HL-60 (cell line): ENCODE measurements around the gene TNFRSF1B.

Experiments
- DNase-seq, 2 experiments: peaks; one replicate each; pipeline ENCODE4 v3.0.0-alpha.2; 2010 to 2020; ENCODE audit warnings: low read depth in 1 of 2, low spot score in 1 of 2
- H3K27ac ChIP-seq: fragments of 250-450 bp; sonication (Bioruptor Pico); replicated peaks from 2 replicates; pipeline ENCODE4 v1.5.1; 2020; ENCODE audit warnings: mild to moderate bottlenecking, moderate library complexity
- H3K27me3 ChIP-seq: fragments of 250-450 bp; sonication (Bioruptor Pico); 2 replicates; pipeline ENCODE4 v1.5.1; 2021; ENCODE audit warnings: mild to moderate bottlenecking, moderate library complexity; ENCODE audit not compliant: insufficient read depth, poor library complexity, severe bottlenecking
- H3K4me3 ChIP-seq: replicated peaks from 2 replicates; pipeline ENCODE4 v1.5.1; 2011; ENCODE audit warnings: mild to moderate bottlenecking, control low read depth, low read length; ENCODE audit not compliant: insufficient read depth
- GABPA ChIP-seq: IDR thresholded peaks from 2 replicates; pipeline ENCODE4 v1.6.1; 2012; ENCODE audit warnings: low read depth
- POLR2AphosphoS5 ChIP-seq: IDR thresholded peaks from 2 replicates; pipeline ENCODE4 v1.6.1; 2012; ENCODE audit warnings: low read depth
- SPI1 ChIP-seq: IDR thresholded peaks from 2 replicates; pipeline ENCODE4 v1.6.1; 2012; ENCODE audit warnings: low read depth, mild to moderate bottlenecking, borderline replicate concordance
- TF ChIP-seq, protein P1 (sequence below): IDR thresholded peaks from 2 replicates; pipeline ENCODE4 v1.6.1; 2012; ENCODE audit warnings: low read depth; ENCODE audit not compliant: insufficient replicate concordance
- TF ChIP-seq, protein P2 (sequence below): IDR thresholded peaks from one replicate; pipeline ENCODE4 v1.5.1; 2011; ENCODE audit warnings: low read length, control low read depth, inconsistent platforms; ENCODE audit not compliant: insufficient read depth

The TNFRSF1B gene

DNA sequence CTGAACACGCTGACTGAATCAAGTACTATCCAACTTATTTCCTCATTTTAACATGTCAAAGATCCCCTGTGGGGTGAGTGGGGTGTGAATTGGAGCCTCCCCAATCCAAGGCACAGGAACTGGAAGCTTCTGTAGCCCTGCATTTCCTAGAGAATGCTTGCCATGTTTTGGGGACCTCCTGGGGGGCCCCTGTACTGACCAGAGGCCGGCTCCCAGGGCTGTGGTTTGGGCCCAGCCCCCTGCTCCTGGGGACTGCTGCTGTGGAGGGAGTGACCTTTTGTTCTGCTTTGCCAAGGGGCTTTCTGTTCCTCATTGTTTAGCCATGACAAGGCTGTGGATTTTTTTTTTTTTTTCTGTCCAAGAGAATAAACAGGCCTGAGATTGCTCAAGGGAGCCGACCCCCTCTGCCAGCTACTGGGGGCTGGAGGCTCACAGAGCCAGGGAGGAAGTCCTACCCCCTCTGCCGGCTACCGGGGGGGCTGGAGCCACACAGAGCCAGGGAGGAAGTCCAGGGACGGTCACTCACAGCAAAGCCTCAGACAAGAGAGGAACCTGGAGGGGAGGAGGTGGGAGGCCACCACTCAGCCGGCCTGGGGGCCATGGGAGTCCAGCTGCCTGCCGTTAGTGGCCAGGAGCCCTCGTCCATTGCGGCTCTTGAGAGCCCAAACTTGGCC lies 17.4 kb downstream of the TNFRSF1B start:
- Histone ChIP-seq H3K27ac (peak overlapping the region; percentile 93), H3K27me3 (no peaks in the 10 kb centered on the region), H3K4me3 (peak overlapping the region; percentile 35)
- DNase-seq, result peak; percentile 85 to 88
- TF ChIP-seq, protein P1, sequence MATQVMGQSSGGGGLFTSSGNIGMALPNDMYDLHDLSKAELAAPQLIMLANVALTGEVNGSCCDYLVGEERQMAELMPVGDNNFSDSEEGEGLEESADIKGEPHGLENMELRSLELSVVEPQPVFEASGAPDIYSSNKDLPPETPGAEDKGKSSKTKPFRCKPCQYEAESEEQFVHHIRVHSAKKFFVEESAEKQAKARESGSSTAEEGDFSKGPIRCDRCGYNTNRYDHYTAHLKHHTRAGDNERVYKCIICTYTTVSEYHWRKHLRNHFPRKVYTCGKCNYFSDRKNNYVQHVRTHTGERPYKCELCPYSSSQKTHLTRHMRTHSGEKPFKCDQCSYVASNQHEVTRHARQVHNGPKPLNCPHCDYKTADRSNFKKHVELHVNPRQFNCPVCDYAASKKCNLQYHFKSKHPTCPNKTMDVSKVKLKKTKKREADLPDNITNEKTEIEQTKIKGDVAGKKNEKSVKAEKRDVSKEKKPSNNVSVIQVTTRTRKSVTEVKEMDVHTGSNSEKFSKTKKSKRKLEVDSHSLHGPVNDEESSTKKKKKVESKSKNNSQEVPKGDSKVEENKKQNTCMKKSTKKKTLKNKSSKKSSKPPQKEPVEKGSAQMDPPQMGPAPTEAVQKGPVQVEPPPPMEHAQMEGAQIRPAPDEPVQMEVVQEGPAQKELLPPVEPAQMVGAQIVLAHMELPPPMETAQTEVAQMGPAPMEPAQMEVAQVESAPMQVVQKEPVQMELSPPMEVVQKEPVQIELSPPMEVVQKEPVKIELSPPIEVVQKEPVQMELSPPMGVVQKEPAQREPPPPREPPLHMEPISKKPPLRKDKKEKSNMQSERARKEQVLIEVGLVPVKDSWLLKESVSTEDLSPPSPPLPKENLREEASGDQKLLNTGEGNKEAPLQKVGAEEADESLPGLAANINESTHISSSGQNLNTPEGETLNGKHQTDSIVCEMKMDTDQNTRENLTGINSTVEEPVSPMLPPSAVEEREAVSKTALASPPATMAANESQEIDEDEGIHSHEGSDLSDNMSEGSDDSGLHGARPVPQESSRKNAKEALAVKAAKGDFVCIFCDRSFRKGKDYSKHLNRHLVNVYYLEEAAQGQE, result no peak
- TF ChIP-seq, protein P2, sequence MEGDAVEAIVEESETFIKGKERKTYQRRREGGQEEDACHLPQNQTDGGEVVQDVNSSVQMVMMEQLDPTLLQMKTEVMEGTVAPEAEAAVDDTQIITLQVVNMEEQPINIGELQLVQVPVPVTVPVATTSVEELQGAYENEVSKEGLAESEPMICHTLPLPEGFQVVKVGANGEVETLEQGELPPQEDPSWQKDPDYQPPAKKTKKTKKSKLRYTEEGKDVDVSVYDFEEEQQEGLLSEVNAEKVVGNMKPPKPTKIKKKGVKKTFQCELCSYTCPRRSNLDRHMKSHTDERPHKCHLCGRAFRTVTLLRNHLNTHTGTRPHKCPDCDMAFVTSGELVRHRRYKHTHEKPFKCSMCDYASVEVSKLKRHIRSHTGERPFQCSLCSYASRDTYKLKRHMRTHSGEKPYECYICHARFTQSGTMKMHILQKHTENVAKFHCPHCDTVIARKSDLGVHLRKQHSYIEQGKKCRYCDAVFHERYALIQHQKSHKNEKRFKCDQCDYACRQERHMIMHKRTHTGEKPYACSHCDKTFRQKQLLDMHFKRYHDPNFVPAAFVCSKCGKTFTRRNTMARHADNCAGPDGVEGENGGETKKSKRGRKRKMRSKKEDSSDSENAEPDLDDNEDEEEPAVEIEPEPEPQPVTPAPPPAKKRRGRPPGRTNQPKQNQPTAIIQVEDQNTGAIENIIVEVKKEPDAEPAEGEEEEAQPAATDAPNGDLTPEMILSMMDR, result no peak
- TF ChIP-seq GABPA, result no peak
- TF ChIP-seq POLR2AphosphoS5, result peak; percentile 14
- TF ChIP-seq SPI1, result peak; percentile 97

DNA sequence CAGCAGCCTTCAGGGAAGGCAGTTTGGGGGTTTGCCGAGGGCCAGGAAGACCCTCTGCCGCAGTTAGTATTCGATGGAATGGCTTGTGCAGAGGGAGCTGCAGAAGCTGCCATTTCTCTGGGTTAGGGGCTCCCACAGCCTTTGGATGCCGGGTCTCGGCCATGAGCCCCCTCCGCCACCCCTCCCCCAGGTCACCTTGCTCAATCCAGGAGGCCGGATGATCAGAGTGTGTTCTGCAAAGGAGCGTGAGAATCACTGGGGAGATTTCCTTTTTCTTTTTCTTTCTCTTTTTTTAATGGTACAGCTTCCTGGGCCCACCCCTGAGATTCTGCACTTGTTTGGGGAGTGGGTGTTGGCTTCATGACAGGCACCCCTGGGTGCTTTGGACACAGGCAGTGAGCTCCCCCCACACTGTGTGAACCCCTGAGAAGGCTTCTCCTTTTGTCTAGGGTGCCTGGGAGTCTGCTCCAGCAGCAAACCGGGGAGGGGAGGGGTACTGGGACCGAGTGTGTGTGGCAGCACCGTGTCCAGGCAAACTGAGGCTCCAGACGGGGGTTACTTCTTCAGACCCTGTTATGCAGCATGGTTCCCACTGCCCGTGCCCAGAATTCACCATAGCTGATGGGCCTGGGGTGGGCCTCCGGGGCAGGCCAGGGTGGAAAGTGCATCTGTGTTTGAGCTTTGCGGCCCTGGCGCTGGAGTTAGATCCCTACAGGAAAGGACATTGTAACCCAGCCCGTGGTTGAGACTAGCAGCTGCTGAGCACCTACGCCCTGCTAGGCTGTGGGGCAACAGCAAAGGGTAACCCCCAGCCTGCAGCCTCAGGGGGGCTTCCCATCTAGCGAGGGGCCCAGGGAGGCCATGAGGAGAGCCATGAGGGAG lies 18.5 kb downstream of the TNFRSF1B start:
- H3K4me3 ChIP-seq, result peak overlapping the region; percentile 35
- peak overlapping the region; percentile 93 for H3K27ac ChIP-seq
- H3K27me3 ChIP-seq, result no peaks in the 10 kb centered on the region
- DNase-seq, result peak in 1 of 2 experiments; percentile 72
- TF ChIP-seq GABPA (no peak), SPI1 (no peak)
- TF ChIP-seq, protein P2, result no peak

DNA sequence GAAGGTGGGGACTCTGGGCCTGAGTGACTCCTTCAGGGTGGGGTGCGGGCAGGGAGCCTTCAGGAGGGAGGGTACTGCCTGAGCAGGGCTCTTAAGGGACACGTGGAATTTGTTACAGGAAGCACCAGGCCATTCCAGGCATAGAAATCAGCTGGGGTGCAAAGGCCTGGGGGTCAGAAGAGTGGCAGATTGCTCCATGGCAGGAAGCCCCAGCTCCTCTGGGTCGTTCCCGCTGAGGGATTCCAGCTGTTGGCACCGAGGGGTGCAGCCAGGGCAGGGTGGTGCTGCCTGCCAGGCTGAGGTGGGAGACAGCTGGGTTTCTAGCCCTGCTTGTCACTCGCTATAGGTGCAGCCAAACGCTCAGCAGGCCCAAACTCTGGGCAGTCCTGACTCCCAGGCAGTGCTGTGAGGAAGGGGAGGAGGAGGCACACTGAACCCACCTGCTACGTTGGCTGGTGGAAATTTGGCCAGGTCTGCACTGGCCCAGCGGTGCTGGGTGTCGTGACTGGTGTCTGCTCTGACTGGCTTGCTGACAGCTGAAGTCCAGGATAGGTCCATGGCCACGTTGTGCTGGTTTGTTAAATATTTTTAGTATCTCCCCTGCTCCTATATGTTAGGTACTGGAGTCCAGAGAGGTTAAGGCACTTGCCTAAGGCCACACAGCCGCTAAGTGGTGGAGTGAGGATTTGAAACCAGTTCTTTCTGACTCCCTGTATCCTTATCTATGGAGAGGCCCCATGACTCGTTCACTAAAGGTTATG lies 19.3 kb downstream of the TNFRSF1B start:
- Histone ChIP-seq H3K4me3 (no peak overlapping the region), H3K27me3 (no peaks in the 10 kb centered on the region), H3K27ac (peak overlapping the region; percentile 93)
- no peak for DNase-seq
- TF ChIP-seq, protein P2, result no peak
- TF ChIP-seq, protein P1, result no peak
- TF ChIP-seq POLR2AphosphoS5 (peak; percentile 14; the same call in 1 of the 2 replicates), SPI1 (no peak)
